ENCODE measurements around the gene SLC41A1.

SLC41A1 gene

GRCh38 chr1:205809942-205810345 lies 3.1 kb downstream of the SLC41A1 start:
- no peak overlapping the region for H3K4me3 ChIP-seq (ENCODE audit: control insufficient read depth, low read depth, low read length)
- no peak for TF ChIP-seq CTCF (conservative IDR thresholded peaks at IDR 0.05; ENCODE audit: control insufficient read depth, insufficient read depth, low read depth, low read length)
- no peak for DNase-seq (ENCODE audit: low read depth)

GRCh38 chr1:205809469-205809868 lies 3.5 kb downstream of the SLC41A1 start:
- H3K4me3 ChIP-seq (ENCODE audit: control insufficient read depth, low read depth, low read length): no peak overlapping the region
- DNase-seq (ENCODE audit: low read depth): no peak

GRCh38 chr1:205805082-205805711 lies 7.8 kb downstream of the SLC41A1 start:
- no peak for DNase-seq (ENCODE audit: low read depth)
- no peak overlapping the region for H3K4me3 ChIP-seq (ENCODE audit: control insufficient read depth, low read depth, low read length)
- no peak for TF ChIP-seq CTCF (conservative IDR thresholded peaks at IDR 0.05; ENCODE audit: control insufficient read depth, insufficient read depth, low read depth, low read length)

More at GRCh38 chr1:205809469-205809868, 3.5 kb downstream of the SLC41A1 start:
- no peak for TF ChIP-seq CTCF (conservative IDR thresholded peaks at IDR 0.05; ENCODE audit: control insufficient read depth, insufficient read depth, low read depth, low read length)

- TF ChIP-seq CTCF (conservative IDR thresholded peaks at IDR 0.05; ENCODE audit: control insufficient read depth, insufficient read depth, low read depth, low read length): no peak
- no peak for DNase-seq (ENCODE audit: low read depth)
- H3K4me3 ChIP-seq (ENCODE audit: control insufficient read depth, low read depth, low read length): no peak overlapping the region
These were observed 8.4 kb downstream of the SLC41A1 start for GRCh38 chr1:205804605-205805004.

GRCh38 chr1:205803986-205804385 lies 9.0 kb downstream of the SLC41A1 start:
- no peak for TF ChIP-seq CTCF (conservative IDR thresholded peaks at IDR 0.05; ENCODE audit: control insufficient read depth, insufficient read depth, low read depth, low read length)
- DNase-seq (ENCODE audit: low read depth): no peak
- no peak overlapping the region for H3K4me3 ChIP-seq (ENCODE audit: control insufficient read depth, low read depth, low read length)

GRCh38 chr1:205802060-205802459 lies 10.9 kb downstream of the SLC41A1 start:
- TF ChIP-seq CTCF (conservative IDR thresholded peaks at IDR 0.05; ENCODE audit: control insufficient read depth, insufficient read depth, low read depth, low read length): no peak
- DNase-seq (ENCODE audit: low read depth): no peak
- H3K4me3 ChIP-seq (ENCODE audit: control insufficient read depth, low read depth, low read length): no peak overlapping the region
